ENCODE measurements around the gene GCFC2. TPM values are rescaled to one million over a fixed set of nuclear protein-coding genes. Genes with fewer than 3 reads are reported as not detected.

Gene GCFC2
- total RNA-seq, result 28.4 TPM

DNA sequence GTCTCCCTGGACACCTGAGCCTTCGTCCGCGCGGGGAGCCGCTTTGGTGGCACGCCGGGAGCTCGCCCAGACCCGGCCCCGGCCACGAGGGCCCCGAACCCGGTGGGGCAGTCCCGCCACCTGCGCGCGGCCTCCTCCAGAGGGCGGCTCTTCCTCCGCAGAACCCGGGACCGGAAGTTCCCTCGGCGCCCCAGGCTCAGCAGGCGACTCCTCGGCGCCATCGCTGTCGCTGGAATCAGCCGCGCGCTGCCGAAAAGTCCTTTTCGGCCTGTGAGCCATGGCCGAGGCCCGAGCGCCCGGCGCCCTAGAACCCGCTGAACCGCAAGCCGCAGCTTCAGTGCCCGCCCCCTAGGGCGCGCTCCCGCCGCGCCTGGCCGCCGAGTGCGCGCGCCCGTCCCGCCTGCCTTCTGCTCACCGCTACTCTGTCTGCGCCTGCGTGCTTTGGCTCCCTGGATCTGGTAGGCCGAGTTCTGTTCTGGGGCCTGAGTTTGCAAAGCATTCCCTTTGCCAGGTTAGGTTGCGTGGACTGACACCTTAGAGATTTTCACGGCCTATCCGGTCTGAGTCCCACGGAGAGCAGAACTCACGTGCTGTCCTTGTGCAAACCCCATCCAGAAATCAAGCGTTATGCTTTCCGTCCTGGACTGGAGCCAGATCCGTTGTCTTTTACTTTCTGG, at the start of gene GCFC2:
Gene GCFC2 (minus strand): TSS at position 339 of the 677 bp plus-strand sequence. CDS start 60 bp downstream, at position 279.

DNA sequence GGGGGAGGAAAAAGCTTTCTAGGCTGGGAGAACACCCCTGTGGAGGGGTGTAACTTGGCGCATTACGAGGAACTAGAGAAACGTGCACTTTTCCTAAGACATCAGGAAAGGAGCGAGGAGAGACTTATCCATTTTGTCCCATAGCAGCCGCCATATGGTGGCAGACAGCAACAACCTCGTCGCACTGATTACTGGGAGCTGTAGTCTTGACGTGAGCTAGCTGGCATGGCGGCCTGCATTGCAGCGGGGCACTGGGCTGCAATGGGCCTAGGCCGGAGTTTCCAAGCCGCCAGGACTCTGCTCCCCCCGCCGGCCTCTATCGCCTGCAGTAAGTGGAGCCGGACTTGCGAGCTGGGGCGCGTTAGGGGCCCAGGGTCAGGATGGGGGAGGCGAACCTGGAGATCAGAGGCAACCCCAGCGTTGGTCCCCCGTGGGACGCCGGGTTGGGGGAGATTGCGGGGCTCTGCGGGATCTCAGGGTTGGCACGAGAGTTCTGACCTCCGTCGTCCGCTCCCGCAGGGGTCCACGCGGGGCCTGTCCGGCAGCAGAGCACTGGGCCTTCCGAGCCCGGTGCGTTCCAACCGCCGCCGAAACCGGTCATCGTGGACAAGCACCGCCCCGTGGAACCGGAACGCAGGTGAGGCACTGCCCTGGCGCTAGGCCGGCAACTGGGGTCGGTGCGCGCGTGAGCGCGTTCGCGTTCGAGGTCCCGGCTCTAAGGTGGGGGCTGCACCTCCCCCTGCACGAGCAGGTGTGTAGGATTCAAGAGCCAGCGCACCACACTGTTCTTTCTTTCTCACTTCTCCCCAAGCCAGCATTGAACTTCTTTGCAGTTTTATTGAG, 63.9 kb downstream of the GCFC2 start, which contains the start of gene MRPL19:
Gene MRPL19 (plus strand): TSS at position 201 of the 843 bp plus-strand sequence. CDS start 25 bp downstream, at position 226.

Small RNA genes within 50 kb of the gene (small RNA-seq; reads per million reads assigned to genes)
- gene RF00012 (ENCODE audit: low replicate concordance), result not detected

Other genes starting within 250 kb of the GCFC2 start
- 34.6 TPM for gene EVA1A, start 150.0 kb downstream of the GCFC2 start, total RNA-seq
- gene MRPL19, start 64.1 kb downstream of the GCFC2 start, total RNA-seq, result 71.9 TPM